ENCODE results near the gene OR4D9. TPM values are rescaled to one million over a fixed set of nuclear protein-coding genes. Genes with fewer than 3 reads are reported as not detected.

Gene OR4D9
- not detected for total RNA-seq
- not detected for polyA plus RNA-seq (2013, experiment 1 of 2)
- not detected for polyA plus RNA-seq (2013, experiment 2 of 2)
- total RNA-seq: 0 to 0.17 (median 0) reads per million in 172 experiments

GRCh38 chr11:59510941-59511589 lies at the start of gene OR4D9:
OR4D9 (plus strand) TSS chr11:59511539; CDS start chr11:59514913, 3,374 bp downstream.
- H3K36me3 ChIP-seq (ENCODE audit: insufficient read depth, low read length): no peaks in the 10 kb centered on the region
- H3K4me3 Mint-ChIP-seq: no peak within 1 kb of the TSS
- H3K27me3 Mint-ChIP-seq: no peaks in the 10 kb centered on the region
- peak; percentile 68 for ATAC-seq (ENCODE audit: poor library complexity)
- CTCF ChIA-PET: interaction anchor here (0.6 kb wide), 1 partner anchor 41 kb away, joined by 3 read pairs; no protein-coding TSS in a partner anchor
- intact Hi-C loops (cut with DNase I, micrococcal nuclease): no loop called here
- no peaks in the 10 kb centered on the region for H3K27me3 ChIP-seq (ENCODE audit: control insufficient read depth in 1 of 2, insufficient read depth in 2 of 2, low read length in 2 of 2)
- H3K27ac Mint-ChIP-seq: no peak within 1 kb of the TSS
- peaks cover 10% of the 10 kb centered on the region for H3K4me1 ChIP-seq (ENCODE audit: insufficient read depth, low read length)
- DNase-seq: peak in 6 of 14 experiments; percentile 5 to 37 (median 10)
- peak within 1 kb of the TSS; percentile 13 for H3K4me3 ChIP-seq (ENCODE audit: low read length)
- H3K36me3 Mint-ChIP-seq (ENCODE audit: low read depth): no peaks in the 10 kb centered on the region
- POLR2A ChIA-PET: interaction anchor here (0.7 to 1.0 kb wide), 3 partner anchors 12 to 105 kb away, joined by 3 to 4 read pairs (median 3); partner anchors contain the start of gene OSBP
- H3K9me3 Mint-ChIP-seq: no peaks in the 10 kb centered on the region
- TF ChIP-seq CTCF (IDR thresholded peaks at IDR 0.05): no peak
- H3K9me3 ChIP-seq (ENCODE audit: control insufficient read depth in 1 of 2, insufficient read depth in 1 of 2, low read length in 2 of 2): no peaks in the 10 kb centered on the region
- no peak within 1 kb of the TSS for H3K27ac ChIP-seq (ENCODE audit: low read depth in 1 of 2, low read length in 2 of 2)
- H3K4me1 Mint-ChIP-seq (ENCODE audit: low read depth): peaks cover 32% of the 10 kb centered on the region

- CTCF ChIA-PET: no interaction called here
Measured at GRCh38 chr11:59463190-59463641, 48.1 kb upstream of the OR4D9 start.

DNA sequence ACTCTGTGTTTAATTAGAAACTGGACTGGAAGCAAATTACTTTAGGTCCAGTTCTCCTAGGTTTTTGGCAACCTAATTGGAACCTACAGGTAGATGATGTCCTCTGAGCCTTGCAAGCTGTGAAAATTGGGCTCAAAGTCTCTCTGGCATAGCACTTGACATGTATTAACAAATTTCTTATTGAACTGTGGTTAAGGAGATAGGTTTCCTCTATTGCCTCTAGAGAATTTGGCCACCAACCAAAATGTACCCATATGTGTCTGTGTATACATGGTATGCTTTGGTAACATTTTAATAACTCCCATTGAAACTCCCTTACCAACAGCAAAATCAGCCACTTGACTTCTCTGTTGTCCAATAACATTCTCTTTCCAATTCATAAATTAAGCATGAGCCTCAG lies 38.3 kb upstream of the OR4D9 start, which contains the start of gene OR4D10:
OR4D10 (plus strand) TSS at position 301 of the 400 bp plus-strand sequence. CDS start 4,115 bp downstream, outside the sequence.
- no peak for DNase-seq
- H3K36me3 ChIP-seq (ENCODE audit: insufficient read depth, low read length): no peaks in the 10 kb centered on the region
- no peaks in the 10 kb centered on the region for H3K36me3 Mint-ChIP-seq (ENCODE audit: low read depth)
- no peaks in the 10 kb centered on the region for H3K4me1 ChIP-seq (ENCODE audit: insufficient read depth, low read length)
- TF ChIP-seq CTCF (IDR thresholded peaks at IDR 0.05): no peak
- H3K27ac Mint-ChIP-seq: no peak within 1 kb of the TSS
- ChIA-PET POLR2A (interaction anchor here (0.6 kb wide), 1 partner anchor 16 kb away, joined by 3 read pairs; the partner anchor contains the start of gene OR4D6), CTCF (no interaction called here)
- peaks cover 32% of the 10 kb centered on the region for H3K27me3 Mint-ChIP-seq
- ATAC-seq (ENCODE audit: poor library complexity): no peak
- H3K27me3 ChIP-seq (ENCODE audit: control insufficient read depth in 1 of 2, insufficient read depth in 2 of 2, low read length in 2 of 2): no peaks in the 10 kb centered on the region
- no peaks in the 10 kb centered on the region for H3K4me1 Mint-ChIP-seq (ENCODE audit: low read depth)
- H3K4me3 Mint-ChIP-seq: no peak within 1 kb of the TSS
- H3K4me3 ChIP-seq (ENCODE audit: low read length): no peak within 1 kb of the TSS
- no peaks in the 10 kb centered on the region for H3K9me3 ChIP-seq (ENCODE audit: control insufficient read depth in 1 of 2, insufficient read depth in 1 of 2, low read length in 2 of 2)
- intact Hi-C loops (cut with DNase I, micrococcal nuclease): no loop called here
- no peak within 1 kb of the TSS for H3K27ac ChIP-seq (ENCODE audit: low read depth in 1 of 2, low read length in 2 of 2)
- H3K9me3 Mint-ChIP-seq: no peaks in the 10 kb centered on the region

More at GRCh38 chr11:59463190-59463641, 48.1 kb upstream of the OR4D9 start:
- Mint-ChIP-seq H3K4me1 (ENCODE audit: low read depth) (no peaks in the 10 kb centered on the region), H3K27ac (no peak overlapping the region), H3K9me3 (no peaks in the 10 kb centered on the region), H3K27me3 (peaks cover 35% of the 10 kb centered on the region), H3K36me3 (ENCODE audit: low read depth) (no peaks in the 10 kb centered on the region), H3K4me3 (no peak overlapping the region)
- no peaks in the 10 kb centered on the region for H3K36me3 ChIP-seq (ENCODE audit: insufficient read depth, low read length)
- peaks cover 0 to 4% of the 10 kb centered on the region in 2 experiments for H3K27me3 ChIP-seq (ENCODE audit: control insufficient read depth in 1 of 2, insufficient read depth in 2 of 2, low read length in 2 of 2)
- no peak for TF ChIP-seq CTCF (IDR thresholded peaks at IDR 0.05)
- H3K4me1 ChIP-seq (ENCODE audit: insufficient read depth, low read length): no peaks in the 10 kb centered on the region
- intact Hi-C loops (cut with DNase I, micrococcal nuclease): no loop called here
- DNase-seq: no peak
- POLR2A ChIA-PET: no interaction called here
- no peak for ATAC-seq (ENCODE audit: poor library complexity)
- H3K9me3 ChIP-seq (ENCODE audit: control insufficient read depth in 1 of 2, insufficient read depth in 1 of 2, low read length in 2 of 2): no peaks in the 10 kb centered on the region
- no peak overlapping the region for H3K27ac ChIP-seq (ENCODE audit: low read depth in 1 of 2, low read length in 2 of 2)
- no peak overlapping the region for H3K4me3 ChIP-seq (ENCODE audit: low read length)
